GM12891 (cell line): ENCODE data around the gene DDX10.

Experiments used
- POLR2A ChIP-seq: IDR thresholded peaks from 2 replicates; pipeline ENCODE4 v1.6.1; 2011; ENCODE audit warnings: low read depth, low read length, control low read depth
- POLR2AphosphoS5 ChIP-seq: IDR thresholded peaks from 2 replicates; pipeline ENCODE4 v1.6.1; 2011; ENCODE audit warnings: low read depth, low read length, control low read depth
- SPI1 ChIP-seq: IDR thresholded peaks from 2 replicates; pipeline ENCODE4 v1.6.1; 2011; ENCODE audit warnings: low read depth, low read length, control low read depth
- TAF1 ChIP-seq: IDR thresholded peaks from 2 replicates; pipeline ENCODE4 v1.6.1; 2011; ENCODE audit warnings: low read depth, low read length, control low read depth

DNA sequence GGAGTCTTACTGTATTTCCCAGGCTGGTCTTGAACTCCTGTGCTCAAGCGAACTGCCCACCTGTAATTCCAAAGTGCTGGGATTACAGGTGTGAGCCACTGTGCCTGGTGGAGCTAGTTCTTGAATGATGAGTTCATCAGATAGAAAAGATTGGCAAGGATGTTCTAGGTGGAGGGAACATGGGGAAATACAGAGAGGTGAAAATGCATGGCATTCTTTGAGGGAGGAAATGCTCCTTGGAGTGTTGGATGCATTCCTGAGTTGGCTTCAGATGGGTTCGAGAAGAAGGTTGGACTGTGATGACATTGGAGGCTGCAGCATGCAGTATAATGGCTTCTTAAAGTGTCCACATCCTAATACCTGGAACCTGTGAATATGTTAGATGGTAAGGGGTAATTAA is 4.4 kb downstream of the DDX10 start:
- TF ChIP-seq POLR2A: no peak
- TF ChIP-seq POLR2AphosphoS5: no peak
- no peak for TF ChIP-seq TAF1
- TF ChIP-seq SPI1: no peak
